Esophagus muscularis mucosa (tissue), 4 donors: ENCODE measurements around the gene F8A1. TPM values are rescaled to one million over a fixed set of nuclear protein-coding genes. Genes with fewer than 3 reads are reported as not detected.
"Not testable (repeated sequence)": the region's sequence is repeated elsewhere in the genome, so short reads cannot be mapped to it uniquely, and the experiment has no call there.

ENCODE experiments used
- DNase-seq: peaks from one replicate; pipeline ENCODE4 v3.0.0-alpha.2; 2017; ENCODE audit errors: extremely low spot score
- H3K27ac ChIP-seq, 4 donors: fragments of 200-600 bp; sonication (generic); replicated peaks in 1 of 4; 1 replicate in 3 of 4; 2 replicates in 1 of 4; pipeline ENCODE4 v1.5.1; 2016 to 2019; ENCODE audit warnings: mild to moderate bottlenecking in 1 of 4
- H3K27me3 ChIP-seq, 4 donors: fragments of 200-600 bp; sonication (generic); one replicate each; pipeline versions ENCODE4 v1.5.1 to v1.6.0; 2016 to 2019
- H3K36me3 ChIP-seq, 4 donors: fragments of 200-600 bp; sonication (generic); one replicate each; pipeline ENCODE4 v1.5.1; 2016 to 2019
- H3K4me1 ChIP-seq, 4 donors: fragments of 200-600 bp; sonication (generic); one replicate each; pipeline ENCODE4 v1.5.1; 2016 to 2019
- H3K4me3 ChIP-seq, 4 donors: fragments of 200-600 bp; sonication (generic); 1 replicate in 2 of 4; 2 replicates in 2 of 4; pipeline ENCODE4 v1.5.1; 2016 to 2019; ENCODE audit warnings: mild to moderate bottlenecking in 4 of 4, moderate library complexity in 1 of 4
- H3K9me3 ChIP-seq, 4 donors: fragments of 200-600 bp; sonication (generic); 1 replicate in 3 of 4; 2 replicates in 1 of 4; pipeline ENCODE4 v1.5.1; 2016 to 2019
- EP300 ChIP-seq: sonication (generic); formaldehyde crosslinking; IDR thresholded peaks from one replicate; pipeline ENCODE4 v1.6.1; 2017; ENCODE audit warnings: antibody characterized with exemption
- POLR2A ChIP-seq: fragments of 450-650 bp; IDR thresholded peaks from one replicate; pipeline ENCODE4 v1.6.1; 2017; ENCODE audit warnings: antibody characterized with exemption, moderate library complexity, mild to moderate bottlenecking, low read depth
- POLR2AphosphoS5 ChIP-seq, 2 donors: sonication (generic); formaldehyde crosslinking; IDR thresholded peaks; one replicate each; pipeline ENCODE4 v1.6.1; 2017; ENCODE audit warnings: antibody characterized with exemption in 2 of 2
- WGBS: methylation state at CpG from one replicate; pipeline ENCODE4 v1.1.5; 2018; 5-methylcytosine and 5-hydroxymethylcytosine counted together
- intact Hi-C: fragments of 100-400 bp; cut with DNase I; formaldehyde crosslinking; loops from one replicate; pipeline ENCODE4 v1.15.1; 2023
- small RNA-seq, 3 donors: library from RNA; depleted of rRNA; stranded (forward); fragments of <200 nt; gene quantifications; one replicate each; pipeline ENCODE3, GENCODE V24; 2016
- total RNA-seq, 4 donors: library from RNA; depleted of rRNA; stranded (reverse); fragments of >200 nt; gene quantifications; one replicate each; pipeline versions ENCODE4 v1.1.0 to v1.2.1, GENCODE V29; 2016
- TF ChIP-seq, protein P1 (sequence below), 3 experiments: fragments of 200-600 bp in 2 of 3; fragments of 450-650 bp in 1 of 3; sonication (generic) in 2 of 3; IDR thresholded peaks; one replicate each; pipeline ENCODE4 v1.5.1; 2017 to 2019; ENCODE audit warnings: antibody characterized with exemption in 3 of 3, mild to moderate bottlenecking in 2 of 3, moderate library complexity in 1 of 3

Gene F8A1
- total RNA-seq, 4 donors from 2014 or later: 3.3 to 15.4 (median 8.6) TPM

DNA sequence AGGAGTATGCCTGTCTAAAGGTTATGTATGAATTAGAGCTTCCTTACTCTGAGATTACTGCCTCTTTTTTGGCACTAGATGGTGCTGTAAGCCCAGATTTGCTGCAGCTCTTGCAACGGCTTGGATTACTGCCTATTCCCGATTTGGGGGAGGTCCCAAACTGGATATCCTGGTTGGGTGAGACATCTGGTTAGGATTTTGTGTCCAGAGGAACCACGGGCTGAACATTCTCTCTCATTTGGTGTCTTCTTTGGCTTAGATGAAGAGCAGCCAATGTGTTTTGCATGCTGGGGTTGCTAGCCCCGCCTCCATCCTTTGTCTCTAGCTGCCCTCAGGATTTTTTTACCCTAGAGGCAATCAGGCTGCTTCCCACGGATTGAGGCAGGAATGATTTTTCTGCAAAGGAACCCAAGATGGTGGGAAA lies 31.9 kb downstream of the F8A1 start:
- Histone ChIP-seq H3K4me1 (no peaks in the 10 kb centered on the region), H3K27me3 (no peaks in the 10 kb centered on the region), H3K36me3 (no peaks in the 10 kb centered on the region), H3K9me3 (no peaks in the 10 kb centered on the region), H3K4me3 (peak overlapping the region in 3 of 4 donors; percentile 12 to 30 (median 25)), H3K27ac (peak overlapping the region in 2 of 4 donors; percentile 23 to 39)
- no peak for DNase-seq
- intact Hi-C loops: no loop called here
- TF ChIP-seq, protein P1, sequence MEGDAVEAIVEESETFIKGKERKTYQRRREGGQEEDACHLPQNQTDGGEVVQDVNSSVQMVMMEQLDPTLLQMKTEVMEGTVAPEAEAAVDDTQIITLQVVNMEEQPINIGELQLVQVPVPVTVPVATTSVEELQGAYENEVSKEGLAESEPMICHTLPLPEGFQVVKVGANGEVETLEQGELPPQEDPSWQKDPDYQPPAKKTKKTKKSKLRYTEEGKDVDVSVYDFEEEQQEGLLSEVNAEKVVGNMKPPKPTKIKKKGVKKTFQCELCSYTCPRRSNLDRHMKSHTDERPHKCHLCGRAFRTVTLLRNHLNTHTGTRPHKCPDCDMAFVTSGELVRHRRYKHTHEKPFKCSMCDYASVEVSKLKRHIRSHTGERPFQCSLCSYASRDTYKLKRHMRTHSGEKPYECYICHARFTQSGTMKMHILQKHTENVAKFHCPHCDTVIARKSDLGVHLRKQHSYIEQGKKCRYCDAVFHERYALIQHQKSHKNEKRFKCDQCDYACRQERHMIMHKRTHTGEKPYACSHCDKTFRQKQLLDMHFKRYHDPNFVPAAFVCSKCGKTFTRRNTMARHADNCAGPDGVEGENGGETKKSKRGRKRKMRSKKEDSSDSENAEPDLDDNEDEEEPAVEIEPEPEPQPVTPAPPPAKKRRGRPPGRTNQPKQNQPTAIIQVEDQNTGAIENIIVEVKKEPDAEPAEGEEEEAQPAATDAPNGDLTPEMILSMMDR (IDR thresholded peaks at IDR 0.05): peak; percentile 52 to 64 (median 57)
- TF ChIP-seq POLR2AphosphoS5 (IDR thresholded peaks at IDR 0.05) (peak; percentile 9 to 42), EP300 (no peak), POLR2A (no peak)
- 8% methylated on average over 5 of the region's 5 CpGs for WGBS

DNA sequence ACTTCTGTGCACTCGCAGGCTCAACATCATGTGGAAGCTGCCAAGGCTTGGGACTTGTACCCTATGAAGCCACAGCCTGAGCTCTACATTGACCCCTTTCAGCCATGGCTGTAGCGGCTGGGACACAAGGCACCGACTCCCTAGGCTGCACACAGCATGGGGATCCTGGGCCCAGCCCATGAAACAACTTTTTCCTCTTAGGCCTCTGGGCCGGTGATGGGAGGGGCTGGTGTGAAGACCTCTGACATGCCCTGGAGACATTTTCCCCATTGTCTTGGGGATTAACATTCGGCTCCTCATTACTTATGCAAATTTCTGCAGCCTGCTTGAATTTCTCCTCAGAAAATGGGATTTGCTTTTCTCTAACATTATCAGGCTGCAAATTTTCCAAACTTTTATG lies 38.6 kb downstream of the F8A1 start:
- H3K27me3 ChIP-seq, H3K27ac ChIP-seq, H3K4me3 ChIP-seq, intact Hi-C loops, H3K36me3 ChIP-seq, DNase-seq, H3K9me3 ChIP-seq: not testable (repeated sequence)
- 82% methylated on average over 5 of the region's 5 CpGs for WGBS
- peaks cover 0 to 27% (median 7%) of the 10 kb centered on the region in 4 donors for H3K4me1 ChIP-seq

Small RNAs within 50 kb of the gene (small RNA-seq; reads per million reads assigned to genes)
- gene MIR1184-1: 0 reads per million in 3 donors

Other genes with a start within 250 kb of the F8A1 start
- not detected for gene CTAG2, start 232.8 kb upstream of the F8A1 start, total RNA-seq
- 1 to 10 TPM; 3.9 to 7.3 (median 5.2) TPM for gene GAB3, start 135.3 kb upstream of the F8A1 start, total RNA-seq
- 10 to 100 TPM; 18.3 to 29.9 (median 24.9) TPM for gene DKC1, start 123.5 kb upstream of the F8A1 start, total RNA-seq
- 10 to 100 TPM; 28.2 to 46.9 (median 33.3) TPM for gene MPP1, start 80.9 kb upstream of the F8A1 start, total RNA-seq
- not detected for gene SMIM9, start 51.7 kb upstream of the F8A1 start, total RNA-seq
- gene F8, start 136.4 kb downstream of the F8A1 start, total RNA-seq: 10 to 100 TPM; 17.0 to 30.0 (median 22.3) TPM
- gene FUNDC2, start 140.5 kb downstream of the F8A1 start, total RNA-seq: 10 to 100 TPM; 73.8 to 98.2 (median 95.9) TPM
- gene CMC4, start 184.8 kb downstream of the F8A1 start, total RNA-seq: 10 to 100 TPM; 28.0 to 36.3 (median 32.9) TPM
- 1 to 10 TPM; 2.5 to 4.4 (median 4.2) TPM for gene MTCP1, start 184.8 kb downstream of the F8A1 start, total RNA-seq
- gene BRCC3, start 185.2 kb downstream of the F8A1 start, total RNA-seq: 10 to 100 TPM; 10.9 to 18.8 (median 16.8) TPM